Omental fat pad (tissue), 4 donors: ENCODE measurements around the gene PFKL. TPM values are rescaled to one million over a fixed set of nuclear protein-coding genes. Genes with fewer than 3 reads are reported as not detected.

Experiments used
- ATAC-seq: fragments of 150-250 bp; one replicate; pipeline ENCODE4 v1.9.1; 2016; ENCODE audit warnings: mild to moderate bottlenecking, moderate library complexity; ENCODE audit not compliant: low FRiP score
- DNase-seq: peaks from one replicate; pipeline ENCODE4 v3.0.0-alpha.2; 2019; ENCODE audit warnings: low spot score
- CTCF ChIP-seq, 3 donors: fragments of 450-650 bp; IDR thresholded peaks; one replicate each; pipeline ENCODE4 v1.5.1; 2016 to 2017; ENCODE audit warnings: antibody characterized with exemption in 3 of 3, mild to moderate bottlenecking in 3 of 3, moderate library complexity in 2 of 3
- total RNA-seq, 4 donors: library from RNA; depleted of rRNA; stranded (reverse); fragments of >200 nt; gene quantifications; one replicate each; pipeline ENCODE4 v1.1.0, GENCODE V29; 2016

The PFKL gene
- total RNA-seq, 4 donors from 2014 or later = 75.7 to 114 (median 104) TPM

GRCh38 chr21:44328242-44328895 lies 28.5 kb downstream of the PFKL start:
- no peak for TF ChIP-seq CTCF (IDR thresholded peaks at IDR 0.05)
- no peak for ATAC-seq
- DNase-seq = no peak

DNA sequence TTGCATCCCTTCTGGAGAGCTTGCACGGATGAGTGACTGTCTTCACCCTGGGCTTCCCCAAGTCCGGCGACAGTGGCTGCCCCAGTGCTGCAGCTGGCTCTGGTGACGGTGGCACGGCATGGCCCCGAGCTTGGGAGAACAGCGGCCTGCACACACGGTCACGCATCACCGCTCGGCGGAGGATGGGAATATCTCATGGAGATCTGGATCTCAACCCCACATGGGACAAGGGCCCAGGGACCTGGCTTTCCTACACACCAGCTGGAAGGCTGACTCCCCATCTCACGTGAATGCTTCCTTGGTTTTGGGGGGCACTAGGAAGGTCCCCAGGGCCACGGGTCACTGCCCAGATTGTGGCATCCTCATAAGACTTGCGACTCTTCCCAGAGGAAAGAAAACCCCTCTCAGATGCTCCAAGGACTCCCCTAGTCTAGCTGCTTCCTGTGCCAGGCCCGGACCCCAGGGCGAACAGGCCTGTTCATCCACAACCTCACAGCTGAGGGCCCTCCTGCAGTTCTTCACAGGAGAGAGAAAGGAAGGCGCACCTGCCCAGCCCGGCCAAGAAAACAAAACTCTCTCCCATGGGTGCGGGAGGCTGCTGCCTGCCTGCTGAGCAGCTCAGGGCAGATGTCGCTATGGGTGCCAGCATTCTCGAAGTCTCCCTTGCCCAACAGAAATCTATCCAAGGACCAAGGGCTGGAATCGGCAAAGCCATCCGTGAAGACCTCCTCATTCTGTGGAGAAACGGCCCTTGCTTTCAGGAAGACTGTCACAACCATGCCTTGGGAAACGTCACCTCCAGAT lies 29.4 kb downstream of the PFKL start:
- no peak for ATAC-seq
- no peak for DNase-seq
- TF ChIP-seq CTCF (IDR thresholded peaks at IDR 0.05) = no peak

DNA sequence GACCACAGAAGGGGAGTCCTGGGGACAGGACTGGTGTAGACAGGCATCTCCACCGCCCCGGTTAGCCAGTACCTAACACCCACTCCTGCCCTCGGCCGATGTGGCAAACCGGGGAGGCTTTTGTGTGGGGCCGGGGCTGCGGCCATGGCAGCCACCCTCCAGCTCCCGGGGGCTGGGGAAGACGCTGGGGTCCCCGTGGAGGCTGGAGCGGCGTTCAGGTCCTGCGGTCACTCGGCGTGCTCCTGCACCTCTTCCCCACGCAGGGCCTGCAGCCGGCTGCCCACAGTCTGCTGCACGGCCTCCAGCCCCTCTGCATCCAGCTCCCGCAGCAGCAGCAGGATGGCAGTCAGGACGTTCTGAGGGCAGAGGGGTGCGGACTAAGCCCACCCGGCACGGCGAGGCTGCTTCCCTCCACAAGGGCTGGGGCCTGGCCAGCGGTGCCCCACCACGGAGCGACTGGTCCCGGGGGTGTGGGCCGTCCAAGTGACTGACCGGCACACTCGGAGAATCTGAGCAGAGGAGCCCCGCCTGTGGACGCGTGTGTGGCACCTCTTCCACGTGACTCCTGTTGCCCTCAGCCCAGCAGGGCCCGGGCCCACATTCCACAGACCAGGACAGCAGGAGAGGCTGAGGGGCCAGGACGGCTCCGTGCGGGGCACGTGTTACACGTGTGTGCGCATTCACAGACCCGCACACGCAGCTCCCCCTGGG lies 30.3 kb downstream of the PFKL start:
- ATAC-seq (no peak), DNase-seq (no peak)
- TF ChIP-seq CTCF (IDR thresholded peaks at IDR 0.05) = no peak

- ATAC-seq (no peak), DNase-seq (no peak)
- no peak for TF ChIP-seq CTCF (IDR thresholded peaks at IDR 0.05)
Observed at GRCh38 chr21:44330698-44331097, 30.8 kb downstream of the PFKL start.

GRCh38 chr21:44331209-44331608 lies 31.4 kb downstream of the PFKL start:
- ATAC-seq (no peak), DNase-seq (no peak)
- no peak for TF ChIP-seq CTCF (IDR thresholded peaks at IDR 0.05)

- DNase-seq (no peak), ATAC-seq (no peak)
- TF ChIP-seq CTCF (IDR thresholded peaks at IDR 0.05) = no peak
Observed at GRCh38 chr21:44331650-44332307, 31.9 kb downstream of the PFKL start.
